CD4-positive, alpha-beta T cell treated with Interleukin-6 at 100 ng/mL for 8 hours (primary cell): ENCODE measurements around the gene TRPM5.

Experiments
- DNase-seq: peaks from one replicate; pipeline ENCODE4 v3.0.0-alpha.2; 2020; ENCODE audit warnings: mixed read lengths, low spot score

Gene TRPM5

GRCh38 chr11:2420502-2421225 is 23.6 kb downstream of the TRPM5 start:
- peak; percentile 67 for DNase-seq

GRCh38 chr11:2419638-2420501 is 24.4 kb downstream of the TRPM5 start:
- DNase-seq: peak; percentile 47

GRCh38 chr11:2418693-2419360 is 25.5 kb downstream of the TRPM5 start:
- DNase-seq: no peak

- DNase-seq: no peak
Measured at GRCh38 chr11:2417856-2418692, 26.2 kb downstream of the TRPM5 start.

GRCh38 chr11:2416765-2417164 is 27.5 kb downstream of the TRPM5 start:
- no peak for DNase-seq

- DNase-seq: no peak
Measured at GRCh38 chr11:2415601-2416380, 28.5 kb downstream of the TRPM5 start.

GRCh38 chr11:2415171-2415570 is 29.1 kb downstream of the TRPM5 start:
- no peak for DNase-seq

- no peak for DNase-seq
Measured at GRCh38 chr11:2414616-2415015, 29.7 kb downstream of the TRPM5 start.

GRCh38 chr11:2413742-2414579 is 30.4 kb downstream of the TRPM5 start:
- no peak for DNase-seq

- no peak for DNase-seq
Measured at GRCh38 chr11:2412323-2412722, 32.0 kb downstream of the TRPM5 start.

- DNase-seq: no peak
Measured at GRCh38 chr11:2411446-2412305, 32.6 kb downstream of the TRPM5 start.

- DNase-seq: no peak
Measured at GRCh38 chr11:2410616-2411015, 33.7 kb downstream of the TRPM5 start.

GRCh38 chr11:2409611-2410468 is 34.5 kb downstream of the TRPM5 start:
- no peak for DNase-seq

- DNase-seq: no peak
Measured at GRCh38 chr11:2409126-2409525, 35.2 kb downstream of the TRPM5 start.

GRCh38 chr11:2408671-2409070 is 35.6 kb downstream of the TRPM5 start:
- no peak for DNase-seq

- DNase-seq: no peak
Measured at GRCh38 chr11:2406878-2407410, 37.4 kb downstream of the TRPM5 start.

- no peak for DNase-seq
Measured at GRCh38 chr11:2406451-2406850, 37.9 kb downstream of the TRPM5 start.

GRCh38 chr11:2404735-2405196 is 39.5 kb downstream of the TRPM5 start:
- DNase-seq: no peak
